ENCODE data around the gene PTPN3. TPM values are rescaled to one million over a fixed set of nuclear protein-coding genes. Genes with fewer than 3 reads are reported as not detected.

The PTPN3 gene
- total and polyA plus RNA-seq, 2 experiments from 2014 or later: 0.86 to 1.3 TPM

DNA sequence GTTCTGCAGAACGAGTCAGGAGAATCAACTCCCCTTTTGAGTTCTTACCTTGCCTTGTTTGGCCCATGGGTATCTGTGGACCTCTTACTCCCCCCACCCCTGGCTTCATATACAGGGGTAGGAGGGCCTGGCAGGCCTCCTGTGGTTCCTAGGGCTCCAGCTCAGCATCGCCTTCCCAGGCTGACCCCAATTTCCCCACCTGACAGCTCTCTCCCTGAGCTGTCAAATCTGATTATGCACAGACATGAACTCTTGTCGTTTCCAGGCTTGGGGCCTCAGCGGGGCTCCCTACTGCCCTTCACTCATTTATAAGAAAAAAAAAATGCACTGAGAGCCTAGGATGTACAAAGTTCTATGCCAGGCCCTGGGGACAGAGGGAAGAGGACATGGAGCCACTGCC is 67.9 kb downstream of the PTPN3 start:
- no peaks in the 10 kb centered on the region for H3K27me3 ChIP-seq (replicated peaks; ENCODE audit: insufficient read depth)
- no peaks in the 10 kb centered on the region for H3K9me3 ChIP-seq (ENCODE audit: low read depth)
- no peaks in the 10 kb centered on the region for H4K20me1 ChIP-seq (ENCODE audit: insufficient read depth)
- no peaks in the 10 kb centered on the region for H3F3A ChIP-seq (ENCODE audit: insufficient read depth)
- no peak overlapping the region for H3K9ac ChIP-seq
- in situ Hi-C loops (cut with MboI): no loop called here
- H3K27ac ChIP-seq: no peak overlapping the region
- no peaks in the 10 kb centered on the region for H3K79me2 ChIP-seq (ENCODE audit: insufficient read depth)
- no peak for DNase-seq
- H3K36me3 ChIP-seq (ENCODE audit: low read depth): no peaks in the 10 kb centered on the region
- H3K4me3 ChIP-seq: no peak overlapping the region
- H3K4me2 ChIP-seq (ENCODE audit: unreplicated experiment): no peak overlapping the region
- no peaks in the 10 kb centered on the region for H3K9me2 ChIP-seq (ENCODE audit: insufficient read depth)
- H3K4me1 ChIP-seq (ENCODE audit: insufficient read depth): no peaks in the 10 kb centered on the region
- TF ChIP-seq EZH2phosphoT487 (IDR thresholded peaks at IDR 0.05; ENCODE audit: insufficient read depth, low read depth) (no peak), EZH2 (IDR thresholded peaks at IDR 0.05; ENCODE audit: insufficient read depth, poor library complexity, severe bottlenecking) (no peak)
- WGBS, 2 experiments (ENCODE audit: low coverage in 1 of 2, low lambda C conversion rate in 2 of 2, missing lambda C conversion rate in 2 of 2): 56 to 76% methylated on average over 3 to 4 of the region's 4 CpGs
- H2AFZ ChIP-seq: no peak overlapping the region

DNA sequence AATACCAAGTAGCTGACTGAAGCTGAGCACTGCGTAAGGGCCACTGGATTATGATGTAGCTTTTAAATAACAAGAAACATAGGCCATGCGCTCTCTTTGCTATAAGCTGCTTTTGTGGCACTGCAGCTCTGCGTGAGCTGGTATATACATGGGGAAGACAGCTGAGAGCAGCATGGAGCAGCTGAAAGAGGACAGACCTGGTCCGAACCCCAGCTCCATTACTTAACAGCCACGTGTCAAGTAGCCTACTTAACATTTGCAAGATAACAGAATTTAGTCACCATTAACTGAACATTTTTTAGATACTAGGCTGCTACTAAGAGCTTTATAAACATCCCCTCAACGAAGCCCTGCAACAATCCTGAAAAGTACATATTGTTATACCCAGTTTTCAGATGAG is 69.3 kb downstream of the PTPN3 start:
- Histone ChIP-seq H3K9me3 (ENCODE audit: low read depth) (no peaks in the 10 kb centered on the region), H3K4me3 (no peak overlapping the region), H2AFZ (no peak overlapping the region), H3F3A (ENCODE audit: insufficient read depth) (no peaks in the 10 kb centered on the region), H3K9ac (no peak overlapping the region), H4K20me1 (ENCODE audit: insufficient read depth) (no peaks in the 10 kb centered on the region), H3K9me2 (ENCODE audit: insufficient read depth) (no peaks in the 10 kb centered on the region), H3K4me2 (ENCODE audit: unreplicated experiment) (no peak overlapping the region), H3K36me3 (ENCODE audit: low read depth) (no peaks in the 10 kb centered on the region), H3K79me2 (ENCODE audit: insufficient read depth) (no peaks in the 10 kb centered on the region), H3K27me3 (replicated peaks; ENCODE audit: insufficient read depth) (no peaks in the 10 kb centered on the region), H3K4me1 (ENCODE audit: insufficient read depth) (no peaks in the 10 kb centered on the region), H3K27ac (no peak overlapping the region)
- in situ Hi-C loops (cut with MboI): no loop called here
- TF ChIP-seq EZH2phosphoT487 (IDR thresholded peaks at IDR 0.05; ENCODE audit: insufficient read depth, low read depth) (no peak), EZH2 (IDR thresholded peaks at IDR 0.05; ENCODE audit: insufficient read depth, poor library complexity, severe bottlenecking) (no peak)
- no peak for DNase-seq
- WGBS, 2 experiments (ENCODE audit: low coverage in 1 of 2, low lambda C conversion rate in 2 of 2, missing lambda C conversion rate in 2 of 2): 87% methylated on average over 6 of the region's 6 CpGs

DNA sequence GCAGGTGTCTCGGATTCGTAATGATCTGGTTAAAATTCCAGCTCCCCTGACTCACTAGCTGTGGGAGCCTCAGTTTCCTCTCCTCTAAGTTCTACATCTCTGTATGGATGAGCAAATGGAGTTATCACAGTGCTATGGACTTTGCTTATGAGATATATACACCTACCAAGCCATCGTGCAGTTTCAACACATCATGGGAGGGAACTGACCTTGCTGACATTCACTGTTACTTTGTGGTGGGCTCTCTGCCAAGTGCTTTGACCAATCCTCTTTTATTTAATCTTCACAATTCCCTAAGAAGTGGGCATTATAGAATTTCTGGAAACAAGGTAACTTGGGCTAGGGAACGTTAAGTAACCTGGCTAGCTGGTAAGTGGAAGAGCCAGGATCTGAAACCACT is 70.2 kb downstream of the PTPN3 start:
- WGBS, 2 experiments (ENCODE audit: low coverage in 1 of 2, low lambda C conversion rate in 2 of 2, missing lambda C conversion rate in 2 of 2): 67% methylated on average over 4 of the region's 4 CpGs
- DNase-seq: no peak

DNA sequence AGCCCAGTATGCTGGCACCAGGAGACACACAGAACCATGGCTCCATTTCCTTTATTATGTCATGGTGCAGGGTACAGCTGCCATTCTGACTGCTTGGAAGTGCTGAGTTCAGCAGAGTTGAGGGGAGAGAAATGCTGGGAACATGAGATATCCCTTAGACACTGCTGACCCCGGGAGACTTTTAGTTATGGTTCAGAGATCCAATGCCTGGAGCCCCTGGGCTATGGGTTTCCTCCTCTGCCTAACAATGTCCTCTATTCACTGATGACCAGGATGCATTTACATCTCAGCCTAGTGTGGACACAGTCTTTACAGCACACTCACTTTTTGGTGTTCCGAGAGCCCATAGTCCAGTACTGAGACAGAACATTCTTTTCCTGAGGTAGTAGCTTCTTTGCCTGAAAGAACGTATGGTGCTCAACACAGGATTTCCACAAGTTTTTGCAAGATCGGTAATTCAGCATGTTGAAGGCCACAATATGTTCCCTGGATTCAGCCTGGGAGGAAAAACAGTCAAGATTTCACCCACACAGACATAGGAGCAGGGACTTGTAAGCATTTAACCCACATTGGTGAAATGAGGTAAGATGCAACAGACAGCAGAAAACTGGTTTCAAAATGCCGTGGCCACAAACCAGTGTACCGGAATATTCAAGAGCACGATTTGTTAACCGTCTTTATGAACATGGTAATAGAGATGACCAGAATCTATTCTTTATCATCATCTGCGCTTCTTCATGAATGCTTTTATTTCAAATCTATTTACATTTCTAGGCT is 71.3 kb downstream of the PTPN3 start:
- TF ChIP-seq EZH2phosphoT487 (IDR thresholded peaks at IDR 0.05; ENCODE audit: insufficient read depth, low read depth) (no peak), EZH2 (IDR thresholded peaks at IDR 0.05; ENCODE audit: insufficient read depth, poor library complexity, severe bottlenecking) (no peak)
- H3K36me3 ChIP-seq (ENCODE audit: low read depth): no peaks in the 10 kb centered on the region
- no peaks in the 10 kb centered on the region for H3K9me2 ChIP-seq (ENCODE audit: insufficient read depth)
- H3K27me3 ChIP-seq (replicated peaks; ENCODE audit: insufficient read depth): no peaks in the 10 kb centered on the region
- no peaks in the 10 kb centered on the region for H4K20me1 ChIP-seq (ENCODE audit: insufficient read depth)
- no peaks in the 10 kb centered on the region for H3K79me2 ChIP-seq (ENCODE audit: insufficient read depth)
- DNase-seq: no peak
- no peak overlapping the region for H3K4me3 ChIP-seq
- no peaks in the 10 kb centered on the region for H3K4me1 ChIP-seq (ENCODE audit: insufficient read depth)
- H3F3A ChIP-seq (ENCODE audit: insufficient read depth): no peaks in the 10 kb centered on the region
- no peak overlapping the region for H3K27ac ChIP-seq
- H3K9me3 ChIP-seq (ENCODE audit: low read depth): no peaks in the 10 kb centered on the region
- no peak overlapping the region for H3K9ac ChIP-seq
- no peak overlapping the region for H2AFZ ChIP-seq
- H3K4me2 ChIP-seq (ENCODE audit: unreplicated experiment): no peak overlapping the region
- in situ Hi-C loops (cut with MboI): no loop called here
- 85 to 89% methylated on average over 9 of the region's 9 CpGs for WGBS, 2 experiments (ENCODE audit: low coverage in 1 of 2, low lambda C conversion rate in 2 of 2, missing lambda C conversion rate in 2 of 2)

More for the DNA sequence above, 70.2 kb downstream of the PTPN3 start:
- no peak overlapping the region for H3K4me3 ChIP-seq
- no peaks in the 10 kb centered on the region for H4K20me1 ChIP-seq (ENCODE audit: insufficient read depth)
- no peaks in the 10 kb centered on the region for H3K36me3 ChIP-seq (ENCODE audit: low read depth)
- no peak for TF ChIP-seq EZH2 (IDR thresholded peaks at IDR 0.05; ENCODE audit: insufficient read depth, poor library complexity, severe bottlenecking)
- TF ChIP-seq EZH2phosphoT487 (IDR thresholded peaks at IDR 0.05; ENCODE audit: insufficient read depth, low read depth): no peak
- no peak overlapping the region for H3K27ac ChIP-seq
- H3K4me1 ChIP-seq (ENCODE audit: insufficient read depth): no peaks in the 10 kb centered on the region
- H3F3A ChIP-seq (ENCODE audit: insufficient read depth): no peaks in the 10 kb centered on the region
- H3K79me2 ChIP-seq (ENCODE audit: insufficient read depth): no peaks in the 10 kb centered on the region
- H3K4me2 ChIP-seq (ENCODE audit: unreplicated experiment): no peak overlapping the region
- H3K9me3 ChIP-seq (ENCODE audit: low read depth): no peaks in the 10 kb centered on the region
- no peak overlapping the region for H3K9ac ChIP-seq
- in situ Hi-C loops (cut with MboI): no loop called here
- no peaks in the 10 kb centered on the region for H3K27me3 ChIP-seq (replicated peaks; ENCODE audit: insufficient read depth)
- no peak overlapping the region for H2AFZ ChIP-seq
- no peaks in the 10 kb centered on the region for H3K9me2 ChIP-seq (ENCODE audit: insufficient read depth)
